Hepatocyte (in vitro differentiated cells): ENCODE measurements around the gene IYD. TPM values are rescaled to one million over a fixed set of nuclear protein-coding genes. Genes with fewer than 3 reads are reported as not detected.

ENCODE experiments used
- DNase-seq: peaks from one replicate; pipeline ENCODE4 v3.0.0-alpha.2; 2016; ENCODE audit warnings: low spot score
- H2AFZ ChIP-seq: fragments of 200-600 bp; sonication (generic); 2 replicates; pipeline ENCODE4 v1.6.0; 2016; ENCODE audit warnings: antibody characterized with exemption, mild to moderate bottlenecking
- H3K27ac ChIP-seq: fragments of 200-600 bp; sonication (generic); 2 replicates; pipeline ENCODE4 v1.5.1; 2016; ENCODE audit warnings: mild to moderate bottlenecking
- H3K27me3 ChIP-seq: fragments of 200-600 bp; sonication (generic); 2 replicates; pipeline ENCODE4 v1.6.1; 2016
- H3K36me3 ChIP-seq: fragments of 200-600 bp; sonication (generic); replicated peaks from 2 replicates; pipeline ENCODE4 v1.5.1; 2016; ENCODE audit warnings: low read depth; ENCODE audit not compliant: insufficient read depth
- H3K4me1 ChIP-seq: fragments of 200-600 bp; sonication (generic); 2 replicates; pipeline ENCODE4 v1.5.1; 2016; ENCODE audit warnings: mild to moderate bottlenecking, moderate library complexity; ENCODE audit not compliant: insufficient read depth
- H3K4me2 ChIP-seq: fragments of 200-600 bp; sonication (generic); 2 replicates; pipeline ENCODE4 v1.6.0; 2016
- H3K4me3 ChIP-seq: fragments of 200-600 bp; sonication (generic); 2 replicates; pipeline ENCODE4 v1.5.1; 2016; ENCODE audit warnings: mild to moderate bottlenecking
- H3K79me2 ChIP-seq: fragments of 200-600 bp; sonication (generic); 2 replicates; pipeline ENCODE4 v1.6.0; 2017; ENCODE audit warnings: mild to moderate bottlenecking
- H3K9me2 ChIP-seq: fragments of 200-600 bp; sonication (generic); replicated peaks from 2 replicates; pipeline ENCODE4 v1.6.0; 2017; ENCODE audit warnings: mild to moderate bottlenecking; ENCODE audit not compliant: insufficient read depth
- H3K9me3 ChIP-seq: fragments of 200-600 bp; sonication (generic); 2 replicates; pipeline ENCODE4 v1.5.1; 2016; ENCODE audit warnings: low read depth, mild to moderate bottlenecking
- H4K20me1 ChIP-seq: fragments of 200-600 bp; sonication (generic); 2 replicates; pipeline ENCODE4 v1.6.0; 2016; ENCODE audit warnings: mild to moderate bottlenecking; ENCODE audit not compliant: insufficient read depth, poor library complexity, severe bottlenecking
- CTCF ChIP-seq: fragments of 200-600 bp; sonication (generic); IDR thresholded peaks from 2 replicates; pipeline ENCODE4 v1.5.1; 2016; ENCODE audit warnings: antibody characterized with exemption, mild to moderate bottlenecking; ENCODE audit not compliant: poor library complexity
- EZH2 ChIP-seq: fragments of 200-600 bp; sonication (generic); IDR thresholded peaks from 2 replicates; pipeline ENCODE4 v1.6.1; 2016; ENCODE audit warnings: antibody characterized with exemption, mild to moderate bottlenecking, borderline replicate concordance
- EZH2phosphoT487 ChIP-seq: fragments of 200-600 bp; sonication (generic); IDR thresholded peaks from one replicate; pipeline ENCODE4 v1.6.1; 2018; ENCODE audit warnings: antibody characterized with exemption, mild to moderate bottlenecking, low read depth, moderate library complexity; ENCODE audit not compliant: unreplicated experiment, severe bottlenecking
- WGBS: methylation state at CpG from one replicate; pipeline ENCODE4 v1.1.6; 2016; ENCODE audit warnings: low lambda C conversion rate; ENCODE audit errors: missing lambda C conversion rate; 5-methylcytosine and 5-hydroxymethylcytosine counted together
- polyA plus RNA-seq: library from polyadenylated mRNA; unstranded; fragments of >200 nt; fragmentation: Nextera tagmentation; extraction: Ambion mirVana; gene quantifications from 2 replicates; pipeline ENCODE4 v1.2.1, GENCODE V29; 2016
- total RNA-seq: library from RNA; depleted of rRNA; stranded (reverse); fragments of >200 nt; gene quantifications from 2 replicates; pipeline ENCODE4 v1.2.3, GENCODE V29; 2014

IYD gene
- total and polyA plus RNA-seq, 2 experiments from 2014 or later, result 3.1 to 8.5 TPM

DNA sequence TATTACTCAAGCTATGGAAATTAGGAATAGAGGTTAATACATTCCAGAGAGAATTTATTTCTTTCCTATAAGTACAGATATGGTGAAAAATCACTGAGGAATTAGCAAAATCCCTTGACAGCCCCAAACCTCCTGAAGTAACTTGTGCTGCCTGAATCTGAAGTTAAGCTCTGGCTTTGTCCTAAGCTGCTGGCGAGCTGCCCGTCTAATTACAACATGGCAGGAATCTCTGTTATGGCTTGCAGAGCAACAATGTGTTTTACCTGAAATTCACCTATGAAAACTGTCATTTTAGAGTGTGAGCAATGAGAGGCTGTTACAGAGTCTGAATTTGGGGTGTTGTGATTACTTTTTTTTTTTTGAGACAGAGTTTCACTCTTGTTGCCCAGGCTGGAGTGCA, 22.5 kb upstream of the IYD start:
- H3K9me3 ChIP-seq, result no peaks in the 10 kb centered on the region
- H3K9me2 ChIP-seq, result no peaks in the 10 kb centered on the region
- no peak for TF ChIP-seq EZH2phosphoT487
- TF ChIP-seq CTCF, result no peak
- TF ChIP-seq EZH2, result no peak
- H4K20me1 ChIP-seq, result no peaks in the 10 kb centered on the region
- no peak overlapping the region for H3K4me3 ChIP-seq
- no peak overlapping the region for H3K4me2 ChIP-seq
- no peak for DNase-seq
- WGBS, result 65% methylated on average over 2 of the region's 2 CpGs
- H3K4me1 ChIP-seq, result no peaks in the 10 kb centered on the region
- H2AFZ ChIP-seq, result no peak overlapping the region
- H3K36me3 ChIP-seq, result no peaks in the 10 kb centered on the region
- H3K79me2 ChIP-seq, result no peaks in the 10 kb centered on the region
- no peaks in the 10 kb centered on the region for H3K27me3 ChIP-seq
- H3K27ac ChIP-seq, result no peak overlapping the region

GRCh38 chr6:150347845-150348244, 21.0 kb upstream of the IYD start:
- H3K27ac ChIP-seq, result no peak overlapping the region
- no peaks in the 10 kb centered on the region for H3K79me2 ChIP-seq
- H3K27me3 ChIP-seq, result no peaks in the 10 kb centered on the region
- no peak overlapping the region for H2AFZ ChIP-seq
- no peaks in the 10 kb centered on the region for H3K9me3 ChIP-seq
- H3K36me3 ChIP-seq, result no peaks in the 10 kb centered on the region
- no peak for TF ChIP-seq EZH2phosphoT487
- TF ChIP-seq EZH2, result no peak
- no peak for TF ChIP-seq CTCF
- no peaks in the 10 kb centered on the region for H3K9me2 ChIP-seq
- 87% methylated on average over 5 of the region's 5 CpGs for WGBS
- DNase-seq, result no peak
- H3K4me2 ChIP-seq, result no peak overlapping the region
- no peaks in the 10 kb centered on the region for H3K4me1 ChIP-seq
- H4K20me1 ChIP-seq, result no peaks in the 10 kb centered on the region
- H3K4me3 ChIP-seq, result no peak overlapping the region

- no peak overlapping the region for H3K27ac ChIP-seq
- H3K9me2 ChIP-seq, result no peaks in the 10 kb centered on the region
- H2AFZ ChIP-seq, result no peak overlapping the region
- H3K9me3 ChIP-seq, result no peaks in the 10 kb centered on the region
- H3K27me3 ChIP-seq, result no peaks in the 10 kb centered on the region
- 60% methylated on average over 4 of the region's 4 CpGs for WGBS
- TF ChIP-seq EZH2phosphoT487, result no peak
- no peak for TF ChIP-seq EZH2
- no peak for TF ChIP-seq CTCF
- H3K4me2 ChIP-seq, result no peak overlapping the region
- no peaks in the 10 kb centered on the region for H3K4me1 ChIP-seq
- no peaks in the 10 kb centered on the region for H3K79me2 ChIP-seq
- no peaks in the 10 kb centered on the region for H3K36me3 ChIP-seq
- H3K4me3 ChIP-seq, result no peak overlapping the region
- no peak for DNase-seq
- H4K20me1 ChIP-seq, result no peaks in the 10 kb centered on the region
These were observed 19.3 kb upstream of the IYD start for GRCh38 chr6:150349546-150349945.
